SU-DHL-6 (cell line): ENCODE data around the gene VRTN.

Source experiments
- CTCF ChIP-seq: fragments of 200-600 bp; sonication (generic); IDR thresholded peaks from one replicate; pipeline ENCODE4 v1.5.1; 2017; ENCODE audit warnings: antibody characterized with exemption, mild to moderate bottlenecking, low read length, moderate library complexity; ENCODE audit not compliant: insufficient read depth, poor library complexity, severe bottlenecking
- EZH2phosphoT487 ChIP-seq: fragments of 200-600 bp; sonication (generic), shearing (Covaris generic); conservative IDR thresholded peaks from 2 replicates; pipeline ENCODE4 v1.6.1; 2018; ENCODE audit warnings: mild to moderate bottlenecking, antibody characterized with exemption, low read length, moderate library complexity, mixed read lengths

DNA sequence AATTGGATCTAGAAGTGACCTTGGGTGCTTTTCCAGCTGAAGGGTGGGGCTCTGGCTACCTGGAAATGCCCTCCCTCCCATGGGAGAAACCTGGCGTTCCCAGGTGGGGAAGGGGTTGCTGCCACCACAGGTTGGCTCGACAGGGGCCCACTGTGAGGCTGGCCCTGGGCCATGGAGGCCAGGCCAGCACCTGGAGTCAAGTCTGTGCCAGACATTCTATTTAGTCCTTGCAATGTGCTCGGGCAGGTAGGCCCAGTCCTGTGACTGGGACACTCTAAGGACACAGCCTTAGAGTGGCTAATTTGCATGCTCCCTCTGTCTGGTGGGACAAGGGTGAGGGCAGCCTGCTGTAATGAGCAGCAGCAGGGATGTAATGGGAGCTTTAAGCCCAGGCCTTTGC, 11.9 kb downstream of the VRTN start:
- TF ChIP-seq CTCF: no peak
- TF ChIP-seq EZH2phosphoT487: no peak
